GM12892 (cell line): ENCODE data around the gene CORO1C.

Source experiments
- POLR2A ChIP-seq: IDR thresholded peaks from 2 replicates; pipeline ENCODE4 v1.6.1; 2011; ENCODE audit warnings: low read depth, low read length, control low read depth
- POLR2AphosphoS5 ChIP-seq: IDR thresholded peaks from 2 replicates; pipeline ENCODE4 v1.6.1; 2011; ENCODE audit warnings: low read depth, low read length, control low read depth

GRCh38 chr12:108616941-108617858, 114.1 kb downstream of the CORO1C start:
- peak; percentile 72 for TF ChIP-seq POLR2A
- no peak for TF ChIP-seq POLR2AphosphoS5
